ENCODE results near the gene CATSPERD.
A peak's percentile ranks its signal among the peaks of the same experiment; 100 is the strongest.

Gene CATSPERD

GRCh38 chr19:5799247-5800241 is 79.1 kb downstream of the CATSPERD start:
- intact Hi-C loops (cut with DNase I), result no loop called here

GRCh38 chr19:5800361-5801270 is 80.2 kb downstream of the CATSPERD start:
- no peak for DNase-seq
- intact Hi-C loops (cut with DNase I), result no loop called here

More at GRCh38 chr19:5799247-5800241, 79.1 kb downstream of the CATSPERD start:
- no peak for DNase-seq

- no peak for DNase-seq
- intact Hi-C loops (cut with DNase I), result no loop called here
Measured at GRCh38 chr19:5801796-5802619, 81.6 kb downstream of the CATSPERD start.

GRCh38 chr19:5803441-5803751 is 83.0 kb downstream of the CATSPERD start:
- no peak for DNase-seq
- intact Hi-C loops (cut with DNase I), result no loop called here

GRCh38 chr19:5803752-5804515 is 83.5 kb downstream of the CATSPERD start:
- DNase-seq, result peak in 7 of 10 donors; percentile 41 to 93 (median 55)
- intact Hi-C loops (cut with DNase I), result no loop called here

- no peak for DNase-seq
Measured at GRCh38 chr19:5804516-5805461, 84.4 kb downstream of the CATSPERD start, which contains the start of gene NRTN. Gene NRTN (plus strand): TSS chr19:5805067. CDS start chr19:5824166, 19,099 bp downstream.

GRCh38 chr19:5805462-5806132 is 85.2 kb downstream of the CATSPERD start:
- intact Hi-C loops (cut with DNase I), result no loop called here
- DNase-seq, result peak in 1 of 10 donors; percentile 87

More at GRCh38 chr19:5804516-5805461, 84.4 kb downstream of the CATSPERD start, which contains the start of gene NRTN:
- intact Hi-C loops (cut with DNase I), result no loop called here

GRCh38 chr19:5806133-5806489 is 85.7 kb downstream of the CATSPERD start:
- no peak for DNase-seq
- intact Hi-C loops (cut with DNase I), result no loop called here

GRCh38 chr19:5806905-5807304 is 86.5 kb downstream of the CATSPERD start:
- intact Hi-C loops (cut with DNase I), result no loop called here
- no peak for DNase-seq

- peak in 2 of 10 donors; percentile 72 to 73 for DNase-seq
- intact Hi-C loops (cut with DNase I), result no loop called here
Measured at GRCh38 chr19:5808120-5808816, 87.8 kb downstream of the CATSPERD start.

GRCh38 chr19:5809053-5809452 is 88.6 kb downstream of the CATSPERD start:
- intact Hi-C loops (cut with DNase I), result no loop called here
- DNase-seq, result no peak

GRCh38 chr19:5809469-5809868 is 89.0 kb downstream of the CATSPERD start:
- no peak for DNase-seq
- intact Hi-C loops (cut with DNase I), result no loop called here

GRCh38 chr19:5811117-5811516 is 90.7 kb downstream of the CATSPERD start:
- DNase-seq, result no peak
- intact Hi-C loops (cut with DNase I), result no loop called here

GRCh38 chr19:5814123-5814851 is 93.8 kb downstream of the CATSPERD start:
- intact Hi-C loops (cut with DNase I), result no loop called here

GRCh38 chr19:5814852-5815246 is 94.4 kb downstream of the CATSPERD start:
- intact Hi-C loops (cut with DNase I), result no loop called here

More at GRCh38 chr19:5814123-5814851, 93.8 kb downstream of the CATSPERD start:
- no peak for DNase-seq

GRCh38 chr19:5817218-5817617 is 96.8 kb downstream of the CATSPERD start:
- DNase-seq, result no peak
- intact Hi-C loops (cut with DNase I), result no loop called here

More at GRCh38 chr19:5814852-5815246, 94.4 kb downstream of the CATSPERD start:
- no peak for DNase-seq
